ENCODE measurements around the gene EVI2B.
"Not testable (repeated sequence)": the region's sequence is repeated elsewhere in the genome, so short reads cannot be mapped to it uniquely, and the experiment has no call there.

Gene EVI2B

GRCh38 chr17:31299624-31300023 lies 14.2 kb downstream of the EVI2B start:
- Histone ChIP-seq H3K27me3 (ENCODE audit: insufficient read depth, low read length) (no peaks in the 10 kb centered on the region), H3K4me3 (ENCODE audit: low read length) (no peak overlapping the region), H2AFZ (ENCODE audit: low read depth, low read length) (no peak overlapping the region)

DNA sequence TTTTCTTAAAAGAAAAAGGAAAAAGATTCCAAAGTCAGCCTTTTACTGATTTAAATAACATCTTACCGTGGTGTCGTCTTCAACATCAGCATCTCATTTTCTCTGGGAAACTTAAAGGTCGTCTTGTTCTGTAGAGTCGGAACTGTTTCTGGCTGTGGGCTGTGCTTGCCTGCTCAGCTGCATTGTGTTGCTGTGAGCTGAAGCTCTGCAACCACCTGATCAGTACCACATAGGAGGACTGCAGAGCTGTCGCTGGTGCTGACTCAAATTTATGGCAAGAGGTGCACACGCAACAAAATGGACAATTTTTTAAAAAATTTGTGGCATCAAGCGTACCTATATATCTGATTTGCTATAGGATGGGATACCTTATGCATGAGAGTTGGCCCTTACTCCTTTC lies 16.8 kb downstream of the EVI2B start, which contains the start of gene OMG:
Gene OMG (minus strand): TSS at position 150 of the 400 bp plus-strand sequence. CDS start 908 bp downstream, outside the sequence.
- no peaks in the 10 kb centered on the region for H3K27me3 ChIP-seq (ENCODE audit: insufficient read depth, low read length)
- no peak within 1 kb of the TSS for H2AFZ ChIP-seq (ENCODE audit: low read depth, low read length)
- peaks cover under 1% of the 10 kb centered on the region for H3K36me3 ChIP-seq (ENCODE audit: insufficient read depth, low read length)
- no peak within 1 kb of the TSS for H3K4me3 ChIP-seq (ENCODE audit: low read length)
- H3K4me1 ChIP-seq (ENCODE audit: insufficient read depth, low read length) = peaks cover 5% of the 10 kb centered on the region
- no peaks in the 10 kb centered on the region for H3K9me3 ChIP-seq (ENCODE audit: low read length)

More at GRCh38 chr17:31299624-31300023, 14.2 kb downstream of the EVI2B start:
- Histone ChIP-seq H3K9me3 (ENCODE audit: low read length) (peaks cover 6% of the 10 kb centered on the region), H3K4me1 (ENCODE audit: insufficient read depth, low read length) (peaks cover 5% of the 10 kb centered on the region), H3K36me3 (ENCODE audit: insufficient read depth, low read length) (peaks cover 3% of the 10 kb centered on the region)

DNA sequence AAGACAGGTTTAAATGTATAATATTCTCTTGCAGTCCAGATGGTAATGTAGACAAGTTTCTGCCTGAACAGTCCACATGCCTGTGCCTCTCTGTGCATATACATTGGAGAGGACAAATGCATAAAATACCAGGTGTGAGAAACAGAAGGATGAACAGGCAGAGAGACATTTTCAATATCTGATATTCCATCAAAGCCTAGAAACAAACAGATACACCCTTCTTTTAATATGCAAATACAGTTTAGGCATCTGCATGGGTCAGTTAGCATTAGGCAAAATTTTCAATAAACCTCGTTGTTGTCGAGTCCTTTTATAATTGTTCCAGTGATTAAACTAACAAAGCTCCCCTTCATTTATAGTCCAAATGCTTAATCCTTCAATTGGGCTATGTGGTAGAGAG lies 17.7 kb downstream of the EVI2B start:
- no peak overlapping the region for H2AFZ ChIP-seq (ENCODE audit: low read depth, low read length)
- no peak overlapping the region for H3K4me3 ChIP-seq (ENCODE audit: low read length)
- H3K4me1 ChIP-seq (ENCODE audit: insufficient read depth, low read length) = peaks cover 5% of the 10 kb centered on the region
- no peaks in the 10 kb centered on the region for H3K9me3 ChIP-seq (ENCODE audit: low read length)
- peaks cover 5% of the 10 kb centered on the region for H3K36me3 ChIP-seq (ENCODE audit: insufficient read depth, low read length)
- H3K27me3 ChIP-seq (ENCODE audit: insufficient read depth, low read length) = no peaks in the 10 kb centered on the region

GRCh38 chr17:31295489-31295871 lies 18.4 kb downstream of the EVI2B start:
- Histone ChIP-seq H3K36me3 (ENCODE audit: insufficient read depth, low read length) (peaks cover 5% of the 10 kb centered on the region), H3K4me1 (ENCODE audit: insufficient read depth, low read length) (peaks cover 5% of the 10 kb centered on the region), H3K9me3 (ENCODE audit: low read length) (no peaks in the 10 kb centered on the region), H3K27me3 (ENCODE audit: insufficient read depth, low read length) (no peaks in the 10 kb centered on the region), H3K4me3 (ENCODE audit: low read length) (no peak overlapping the region), H2AFZ (ENCODE audit: low read depth, low read length) (no peak overlapping the region)

GRCh38 chr17:31294820-31295488 lies 18.9 kb downstream of the EVI2B start:
- Histone ChIP-seq H3K4me1 (ENCODE audit: insufficient read depth, low read length) (peaks cover 5% of the 10 kb centered on the region), H3K36me3 (ENCODE audit: insufficient read depth, low read length) (peaks cover 5% of the 10 kb centered on the region), H3K9me3 (ENCODE audit: low read length) (no peaks in the 10 kb centered on the region), H3K27me3 (ENCODE audit: insufficient read depth, low read length) (no peaks in the 10 kb centered on the region), H3K4me3 (ENCODE audit: low read length) (no peak overlapping the region), H2AFZ (ENCODE audit: low read depth, low read length) (no peak overlapping the region)

DNA sequence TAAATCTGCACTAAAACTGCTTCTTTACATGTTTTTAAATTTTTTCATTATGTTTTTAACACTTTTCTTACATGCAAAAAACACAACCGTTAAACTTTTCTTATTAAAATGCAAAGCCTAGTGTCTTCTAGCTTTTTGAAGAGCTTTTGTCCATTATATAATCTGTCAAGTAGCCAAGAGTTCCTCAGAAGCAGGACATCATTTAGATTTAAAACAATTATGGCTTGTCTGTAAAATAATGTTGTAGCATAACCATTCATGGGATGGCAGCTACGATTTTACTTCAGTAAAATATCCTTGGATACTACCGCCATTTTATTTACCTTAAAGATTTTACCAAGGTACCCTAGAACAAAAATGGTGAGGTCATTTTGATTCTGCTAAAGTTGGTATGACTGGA lies 19.6 kb downstream of the EVI2B start:
- H2AFZ ChIP-seq (ENCODE audit: low read depth, low read length) = no peak overlapping the region

GRCh38 chr17:31293581-31293980 lies 20.3 kb downstream of the EVI2B start:
- Histone ChIP-seq H3K4me3 (ENCODE audit: low read length) (no peak overlapping the region), H3K4me1 (ENCODE audit: insufficient read depth, low read length) (peaks cover 5% of the 10 kb centered on the region), H3K27me3 (ENCODE audit: insufficient read depth, low read length) (no peaks in the 10 kb centered on the region), H2AFZ (ENCODE audit: low read depth, low read length) (no peak overlapping the region), H3K9me3 (ENCODE audit: low read length) (no peaks in the 10 kb centered on the region), H3K36me3 (ENCODE audit: insufficient read depth, low read length) (peaks cover 5% of the 10 kb centered on the region)

More for the DNA sequence above, 19.6 kb downstream of the EVI2B start:
- no peak overlapping the region for H3K4me3 ChIP-seq (ENCODE audit: low read length)
- H3K9me3 ChIP-seq (ENCODE audit: low read length) = no peaks in the 10 kb centered on the region
- no peaks in the 10 kb centered on the region for H3K27me3 ChIP-seq (ENCODE audit: insufficient read depth, low read length)
- H3K4me1 ChIP-seq (ENCODE audit: insufficient read depth, low read length) = peaks cover 5% of the 10 kb centered on the region
- H3K36me3 ChIP-seq (ENCODE audit: insufficient read depth, low read length) = peaks cover 5% of the 10 kb centered on the region

DNA sequence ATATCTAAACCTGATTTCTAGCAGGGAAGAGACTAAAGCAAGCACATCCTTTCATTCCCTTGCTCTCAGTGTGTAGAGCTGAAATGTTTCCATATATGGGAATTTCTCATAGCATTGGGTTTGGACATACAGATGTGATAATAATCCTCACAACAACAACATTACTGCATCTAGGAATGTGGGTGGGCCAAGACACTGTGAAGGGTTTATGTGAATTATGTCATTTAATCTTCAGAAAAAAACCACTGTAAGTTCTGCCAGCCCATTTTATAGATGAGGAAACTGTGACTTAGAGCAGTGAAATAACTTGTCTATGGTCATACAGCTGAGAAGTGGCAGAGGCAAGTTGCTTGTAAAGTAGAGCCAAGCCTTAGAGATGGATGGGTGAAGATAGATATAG lies 22.0 kb downstream of the EVI2B start:
- H3K9me3 ChIP-seq (ENCODE audit: low read length) = no peaks in the 10 kb centered on the region
- peaks cover 6% of the 10 kb centered on the region for H3K36me3 ChIP-seq (ENCODE audit: insufficient read depth, low read length)
- peaks cover under 1% of the 10 kb centered on the region for H3K4me1 ChIP-seq (ENCODE audit: insufficient read depth, low read length)
- no peaks in the 10 kb centered on the region for H3K27me3 ChIP-seq (ENCODE audit: insufficient read depth, low read length)
- H3K4me3 ChIP-seq (ENCODE audit: low read length) = no peak overlapping the region
- H2AFZ ChIP-seq (ENCODE audit: low read depth, low read length) = no peak overlapping the region

- Histone ChIP-seq H3K27me3 (ENCODE audit: insufficient read depth, low read length) (no peaks in the 10 kb centered on the region), H3K4me3 (ENCODE audit: low read length) (no peak overlapping the region), H2AFZ (ENCODE audit: low read depth, low read length) (no peak overlapping the region), H3K36me3 (ENCODE audit: insufficient read depth, low read length) (peaks cover 13% of the 10 kb centered on the region), H3K4me1 (ENCODE audit: insufficient read depth, low read length) (no peaks in the 10 kb centered on the region), H3K9me3 (ENCODE audit: low read length) (no peaks in the 10 kb centered on the region)
These were observed 24.1 kb downstream of the EVI2B start for GRCh38 chr17:31289790-31290189.

DNA sequence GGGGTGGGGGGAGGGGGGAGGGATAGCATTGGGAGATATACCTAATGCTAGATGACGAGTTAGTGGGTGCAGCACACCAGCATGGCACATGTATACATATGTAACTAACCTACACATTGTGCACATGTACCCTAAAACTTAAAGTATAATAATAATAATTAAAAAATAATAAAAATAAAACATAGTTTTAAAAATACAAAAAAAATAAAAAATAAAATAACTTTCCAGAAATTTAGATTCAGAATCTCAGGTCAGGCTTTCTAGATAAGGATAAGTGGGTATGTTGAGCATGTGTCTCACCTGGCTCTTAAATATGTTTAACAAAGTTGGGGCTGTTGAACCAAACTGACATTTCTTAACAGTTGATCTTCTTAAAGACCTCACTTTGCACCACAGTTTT lies 25.9 kb downstream of the EVI2B start:
- H3K27me3 ChIP-seq (ENCODE audit: insufficient read depth, low read length); H3K4me1 ChIP-seq (ENCODE audit: insufficient read depth, low read length); H3K4me3 ChIP-seq (ENCODE audit: low read length); H3K9me3 ChIP-seq (ENCODE audit: low read length); H2AFZ ChIP-seq (ENCODE audit: low read depth, low read length): not testable (repeated sequence)
- peaks cover 13% of the 10 kb centered on the region for H3K36me3 ChIP-seq (ENCODE audit: insufficient read depth, low read length)

DNA sequence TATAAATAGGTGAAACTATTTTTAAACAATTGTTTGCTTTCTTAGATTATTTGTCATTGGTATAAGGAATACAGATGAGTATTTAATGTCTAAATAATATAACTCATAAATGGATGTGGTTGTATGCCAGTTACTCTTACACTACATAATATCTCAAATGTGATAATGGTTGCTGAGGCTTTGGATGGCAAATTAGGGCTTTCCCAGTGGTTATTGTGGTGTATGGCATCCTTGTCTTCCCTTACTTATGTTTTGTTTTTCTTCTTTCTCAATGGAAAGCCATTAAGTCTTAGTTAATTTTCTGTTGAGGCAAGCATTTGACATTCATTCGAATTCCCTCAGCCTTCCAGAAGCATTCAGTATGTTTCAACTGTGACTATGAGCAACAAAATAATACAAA lies 27.3 kb downstream of the EVI2B start:
- Histone ChIP-seq H3K9me3 (ENCODE audit: low read length) (no peaks in the 10 kb centered on the region), H3K4me3 (ENCODE audit: low read length) (no peak overlapping the region), H3K27me3 (ENCODE audit: insufficient read depth, low read length) (no peaks in the 10 kb centered on the region), H3K36me3 (ENCODE audit: insufficient read depth, low read length) (peaks cover 15% of the 10 kb centered on the region), H3K4me1 (ENCODE audit: insufficient read depth, low read length) (no peaks in the 10 kb centered on the region), H2AFZ (ENCODE audit: low read depth, low read length) (no peak overlapping the region)

DNA sequence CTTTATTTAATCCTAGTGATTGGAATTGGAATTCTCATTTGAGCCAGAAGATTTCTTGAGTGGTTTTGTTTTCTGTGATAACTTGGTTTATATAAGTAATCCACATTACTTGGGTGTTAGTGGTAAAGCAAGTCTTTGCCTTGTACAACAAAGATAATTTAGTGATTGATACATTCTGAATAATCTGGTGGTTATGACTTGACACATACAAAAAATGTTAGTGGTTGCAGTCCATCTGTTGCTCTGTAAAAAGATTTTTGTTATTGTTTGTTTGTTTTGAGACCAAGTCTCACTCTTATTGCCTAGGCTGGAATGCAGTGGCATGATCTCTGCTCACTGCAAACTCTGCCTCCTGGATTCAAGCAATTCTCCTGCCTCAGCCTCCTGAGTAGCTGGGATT lies 30.0 kb downstream of the EVI2B start:
- Histone ChIP-seq H3K27me3 (ENCODE audit: insufficient read depth, low read length) (no peaks in the 10 kb centered on the region), H3K4me3 (ENCODE audit: low read length) (no peak overlapping the region), H3K36me3 (ENCODE audit: insufficient read depth, low read length) (peaks cover 30% of the 10 kb centered on the region), H3K9me3 (ENCODE audit: low read length) (no peaks in the 10 kb centered on the region), H3K4me1 (ENCODE audit: insufficient read depth, low read length) (no peaks in the 10 kb centered on the region), H2AFZ (ENCODE audit: low read depth, low read length) (no peak overlapping the region)

DNA sequence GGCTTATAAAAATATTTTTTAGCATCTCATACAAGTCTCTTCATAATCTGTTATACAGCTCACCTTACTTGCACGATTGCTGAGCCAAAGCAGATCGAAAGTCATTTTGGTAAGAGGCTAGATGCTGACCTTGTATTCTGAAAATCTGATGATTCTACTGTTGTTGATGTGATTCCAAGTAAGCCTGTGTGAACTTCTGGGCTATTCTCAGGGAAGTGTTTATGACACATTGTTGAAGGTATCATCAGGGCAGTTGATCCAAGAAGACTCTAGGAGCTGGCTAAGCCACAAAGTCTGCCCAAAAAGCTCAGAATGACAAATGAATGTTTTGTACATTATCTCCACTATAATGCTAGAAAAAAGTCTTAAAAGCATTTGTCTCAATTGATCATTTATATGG lies 32.8 kb downstream of the EVI2B start:
- peaks cover 39% of the 10 kb centered on the region for H3K36me3 ChIP-seq (ENCODE audit: insufficient read depth, low read length)
- no peak overlapping the region for H2AFZ ChIP-seq (ENCODE audit: low read depth, low read length)
- no peak overlapping the region for H3K4me3 ChIP-seq (ENCODE audit: low read length)
- no peaks in the 10 kb centered on the region for H3K4me1 ChIP-seq (ENCODE audit: insufficient read depth, low read length)
- no peaks in the 10 kb centered on the region for H3K9me3 ChIP-seq (ENCODE audit: low read length)
- H3K27me3 ChIP-seq (ENCODE audit: insufficient read depth, low read length) = no peaks in the 10 kb centered on the region

GRCh38 chr17:31279401-31279800 lies 34.5 kb downstream of the EVI2B start:
- no peak overlapping the region for H2AFZ ChIP-seq (ENCODE audit: low read depth, low read length)
- peaks cover 46% of the 10 kb centered on the region for H3K36me3 ChIP-seq (ENCODE audit: insufficient read depth, low read length)
- no peaks in the 10 kb centered on the region for H3K27me3 ChIP-seq (ENCODE audit: insufficient read depth, low read length)

More at GRCh38 chr17:31279401-31279800, 34.5 kb downstream of the EVI2B start:
- Histone ChIP-seq H3K9me3 (ENCODE audit: low read length) (no peaks in the 10 kb centered on the region), H3K4me3 (ENCODE audit: low read length) (no peak overlapping the region), H3K4me1 (ENCODE audit: insufficient read depth, low read length) (no peaks in the 10 kb centered on the region)
